Type B pancreatic cell (in vitro differentiated cells): ENCODE data around the gene RBMS2. TPM values are rescaled to one million over a fixed set of nuclear protein-coding genes. Genes with fewer than 3 reads are reported as not detected.
A peak's percentile ranks its signal among the peaks of the same experiment; 100 is the strongest.

Source experiments
- DNase-seq: peaks from one replicate; pipeline ENCODE4 v3.0.0; 2021; ENCODE audit warnings: mixed read lengths; ENCODE audit not compliant: unreplicated experiment; ENCODE audit errors: extremely low spot score
- H3K27ac Mint-ChIP-seq: 2 replicates; pipeline ENCODE4 v1.8.0; 2021; ENCODE audit warnings: mild to moderate bottlenecking, mixed read lengths
- H3K27me3 Mint-ChIP-seq: 2 replicates; pipeline ENCODE4 v1.8.0; 2021; ENCODE audit warnings: mixed read lengths
- H3K36me3 Mint-ChIP-seq: 2 replicates; pipeline ENCODE4 v1.8.0; 2021; ENCODE audit warnings: mixed read lengths
- H3K4me1 Mint-ChIP-seq: one replicate; pipeline ENCODE4 v1.8.0; 2021; ENCODE audit warnings: mixed read lengths; ENCODE audit not compliant: unreplicated experiment
- H3K4me3 Mint-ChIP-seq: 2 replicates; pipeline ENCODE4 v1.8.0; 2021; ENCODE audit warnings: mild to moderate bottlenecking, mixed read lengths
- H3K9me3 Mint-ChIP-seq: 2 replicates; pipeline ENCODE4 v1.8.0; 2021; ENCODE audit warnings: mixed read lengths
- total RNA-seq: library from RNA; stranded (reverse); gene quantifications from 2 replicates; pipeline ENCODE4 v1.2.1, GENCODE V29; 2021; ENCODE audit warnings: low replicate concordance
- TF ChIP-seq, protein P1 (sequence below): fragments of 200-600 bp; sonication (generic); conservative IDR thresholded peaks from 2 replicates; pipeline ENCODE4 v1.5.0; 2021; ENCODE audit warnings: antibody characterized with exemption, mild to moderate bottlenecking

The RBMS2 gene
- total RNA-seq, 1 donor from 2014 or later, result 42.7 TPM

DNA sequence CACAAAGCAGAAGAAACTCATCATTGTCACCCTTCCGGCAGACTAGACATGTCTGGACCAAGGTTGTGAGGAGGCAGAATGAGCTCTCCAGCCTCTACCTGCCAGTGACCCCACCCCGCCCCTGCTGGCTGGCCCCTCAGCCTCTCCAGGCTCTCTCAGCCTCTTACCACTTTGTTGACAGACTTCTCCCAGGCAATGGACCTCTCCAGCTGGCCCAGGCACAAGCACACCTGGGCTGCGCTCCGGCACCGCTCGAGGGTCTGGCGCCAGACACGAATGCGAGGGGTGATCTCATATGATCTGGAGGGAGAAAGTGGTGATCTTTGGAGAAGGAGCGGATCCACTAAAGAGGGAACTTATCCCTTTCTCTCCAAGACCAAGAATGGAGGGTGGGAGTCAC lies 78.2 kb downstream of the RBMS2 start:
- no peak overlapping the region for H3K27ac Mint-ChIP-seq

DNA sequence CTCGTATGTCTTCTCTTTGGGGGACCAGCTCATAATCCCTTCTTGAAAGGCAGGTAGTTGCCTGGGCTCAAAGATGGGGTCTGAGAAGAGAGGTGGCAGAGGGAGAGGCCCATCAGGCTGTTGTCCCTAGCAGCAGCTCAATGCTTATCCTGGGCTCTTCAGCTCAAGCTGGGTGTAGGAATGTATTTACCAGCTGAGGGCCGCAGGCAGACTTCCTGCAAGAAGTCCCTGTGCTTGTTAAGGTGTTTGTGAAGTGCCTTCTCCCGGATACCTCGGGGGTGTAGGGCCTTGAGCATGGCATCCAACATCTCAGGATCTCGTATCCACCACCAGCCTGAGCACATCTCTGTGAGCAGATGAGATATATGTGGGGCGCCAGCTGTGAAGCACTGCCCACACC lies 79.1 kb downstream of the RBMS2 start:
- H3K4me1 Mint-ChIP-seq, result no peaks in the 10 kb centered on the region
- peaks cover 40% of the 10 kb centered on the region for H3K36me3 Mint-ChIP-seq
- H3K27me3 Mint-ChIP-seq, result no peaks in the 10 kb centered on the region
- H3K4me3 Mint-ChIP-seq, result no peak overlapping the region
- DNase-seq, result no peak
- H3K27ac Mint-ChIP-seq, result no peak overlapping the region
- H3K9me3 Mint-ChIP-seq, result no peaks in the 10 kb centered on the region
- TF ChIP-seq, protein P1, sequence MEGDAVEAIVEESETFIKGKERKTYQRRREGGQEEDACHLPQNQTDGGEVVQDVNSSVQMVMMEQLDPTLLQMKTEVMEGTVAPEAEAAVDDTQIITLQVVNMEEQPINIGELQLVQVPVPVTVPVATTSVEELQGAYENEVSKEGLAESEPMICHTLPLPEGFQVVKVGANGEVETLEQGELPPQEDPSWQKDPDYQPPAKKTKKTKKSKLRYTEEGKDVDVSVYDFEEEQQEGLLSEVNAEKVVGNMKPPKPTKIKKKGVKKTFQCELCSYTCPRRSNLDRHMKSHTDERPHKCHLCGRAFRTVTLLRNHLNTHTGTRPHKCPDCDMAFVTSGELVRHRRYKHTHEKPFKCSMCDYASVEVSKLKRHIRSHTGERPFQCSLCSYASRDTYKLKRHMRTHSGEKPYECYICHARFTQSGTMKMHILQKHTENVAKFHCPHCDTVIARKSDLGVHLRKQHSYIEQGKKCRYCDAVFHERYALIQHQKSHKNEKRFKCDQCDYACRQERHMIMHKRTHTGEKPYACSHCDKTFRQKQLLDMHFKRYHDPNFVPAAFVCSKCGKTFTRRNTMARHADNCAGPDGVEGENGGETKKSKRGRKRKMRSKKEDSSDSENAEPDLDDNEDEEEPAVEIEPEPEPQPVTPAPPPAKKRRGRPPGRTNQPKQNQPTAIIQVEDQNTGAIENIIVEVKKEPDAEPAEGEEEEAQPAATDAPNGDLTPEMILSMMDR, result no peak

More for the DNA sequence above, 78.2 kb downstream of the RBMS2 start:
- DNase-seq, result no peak
- H3K27me3 Mint-ChIP-seq, result no peaks in the 10 kb centered on the region
- no peak overlapping the region for H3K4me3 Mint-ChIP-seq
- peaks cover 35% of the 10 kb centered on the region for H3K36me3 Mint-ChIP-seq
- no peaks in the 10 kb centered on the region for H3K4me1 Mint-ChIP-seq
- no peaks in the 10 kb centered on the region for H3K9me3 Mint-ChIP-seq
- TF ChIP-seq, protein P1, result no peak

DNA sequence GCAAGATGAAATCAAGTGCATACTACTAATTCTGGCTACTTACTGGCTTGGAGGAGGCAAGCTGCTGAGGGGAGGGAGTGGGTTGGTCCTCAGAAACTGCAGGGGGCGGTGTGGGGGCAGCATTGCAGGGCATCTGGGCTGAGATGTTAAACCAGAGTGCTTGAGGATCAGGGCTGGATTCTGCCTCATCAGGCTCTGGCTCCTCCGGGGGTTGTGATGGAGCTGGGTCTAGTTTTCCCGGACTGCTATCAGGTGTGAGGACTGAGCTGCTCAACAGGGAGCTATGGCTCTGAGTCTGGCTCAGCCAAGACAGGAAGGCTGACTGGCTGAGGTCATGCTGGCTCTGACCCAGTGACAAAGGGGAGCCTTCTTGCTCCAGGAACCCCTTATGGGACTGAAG lies 79.9 kb downstream of the RBMS2 start:
- Mint-ChIP-seq H3K27me3 (no peaks in the 10 kb centered on the region), H3K4me3 (no peak overlapping the region), H3K4me1 (no peaks in the 10 kb centered on the region), H3K9me3 (no peaks in the 10 kb centered on the region), H3K27ac (peak overlapping the region; percentile 41), H3K36me3 (peaks cover 45% of the 10 kb centered on the region)
- DNase-seq, result no peak
- TF ChIP-seq, protein P1, result no peak

DNA sequence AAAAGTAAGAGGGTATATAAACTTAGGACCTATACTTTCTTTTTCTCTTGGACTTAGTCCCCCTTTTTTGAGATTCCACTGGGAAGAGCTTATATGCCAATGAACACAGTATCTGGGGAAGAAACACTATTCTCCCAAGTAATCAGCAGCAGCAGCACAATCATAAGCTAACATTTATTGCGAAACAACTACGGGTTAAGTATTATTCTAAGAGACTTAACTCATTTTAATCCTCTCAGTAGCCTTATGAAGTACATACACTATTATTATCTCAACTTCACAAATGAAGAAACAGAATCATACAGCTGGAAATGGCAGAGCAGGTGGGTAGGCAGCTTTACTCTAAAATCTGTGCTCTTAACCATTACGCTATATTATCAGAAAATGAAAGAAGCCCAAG lies 80.6 kb downstream of the RBMS2 start:
- no peak for DNase-seq
- TF ChIP-seq, protein P1, result no peak
- H3K36me3 Mint-ChIP-seq, result peaks cover 41% of the 10 kb centered on the region
- H3K4me3 Mint-ChIP-seq, result no peak overlapping the region
- no peaks in the 10 kb centered on the region for H3K27me3 Mint-ChIP-seq
- no peaks in the 10 kb centered on the region for H3K4me1 Mint-ChIP-seq
- H3K27ac Mint-ChIP-seq, result no peak overlapping the region
- no peaks in the 10 kb centered on the region for H3K9me3 Mint-ChIP-seq

DNA sequence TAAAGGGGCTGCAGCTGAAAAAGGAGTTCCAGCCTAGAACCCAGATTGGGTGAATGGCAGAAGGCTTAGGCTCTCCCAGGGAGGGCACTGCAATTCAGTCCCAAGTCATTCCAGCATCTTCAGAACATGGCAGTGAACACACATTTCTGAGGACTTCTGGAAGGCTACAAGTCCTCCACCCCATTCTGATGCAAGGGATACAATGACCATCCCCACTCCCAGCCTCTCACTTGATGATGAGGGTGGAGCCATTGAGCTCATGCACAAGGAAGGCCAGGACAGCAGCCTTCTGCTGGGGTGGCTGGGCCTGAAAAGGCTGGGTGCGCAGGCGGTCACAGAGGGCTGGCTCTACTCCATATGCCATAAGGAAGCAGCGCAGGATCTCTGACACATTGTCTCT lies 82.7 kb downstream of the RBMS2 start:
- Mint-ChIP-seq H3K4me3 (no peak overlapping the region), H3K27me3 (no peaks in the 10 kb centered on the region), H3K36me3 (peaks cover 35% of the 10 kb centered on the region), H3K9me3 (no peaks in the 10 kb centered on the region), H3K27ac (no peak overlapping the region), H3K4me1 (no peaks in the 10 kb centered on the region)
- DNase-seq, result no peak
- TF ChIP-seq, protein P1, result no peak

DNA sequence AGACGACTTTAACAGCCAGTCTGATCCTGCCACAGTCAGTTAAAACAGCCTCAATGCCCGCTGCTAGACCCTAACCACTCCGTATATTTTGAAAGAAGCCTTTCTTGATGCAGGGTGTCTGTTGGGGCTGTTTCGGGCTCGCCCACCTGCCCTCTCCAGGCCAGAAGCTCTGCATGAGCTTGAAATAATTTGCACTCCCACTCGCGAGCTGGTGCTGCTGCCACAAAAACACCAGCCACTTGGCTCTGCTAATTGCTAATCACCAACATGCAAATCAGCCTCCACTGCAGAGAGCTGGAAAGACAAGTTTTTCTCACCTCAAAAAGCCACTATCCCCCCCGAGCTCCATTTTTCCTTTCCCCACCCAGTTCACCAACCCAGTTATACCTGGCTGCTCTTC lies 93.0 kb downstream of the RBMS2 start:
- Mint-ChIP-seq H3K9me3 (no peaks in the 10 kb centered on the region), H3K36me3 (peaks cover 41% of the 10 kb centered on the region), H3K27ac (no peak overlapping the region)

More for the DNA sequence above, 93.0 kb downstream of the RBMS2 start:
- no peak for DNase-seq
- Mint-ChIP-seq H3K4me3 (no peak overlapping the region), H3K27me3 (no peaks in the 10 kb centered on the region), H3K4me1 (peaks cover 4% of the 10 kb centered on the region)
- TF ChIP-seq, protein P1, result no peak
